Inflammatory macrophage (primary cell): ENCODE measurements around the gene PIAS1.
"Not testable (repeated sequence)": the region's sequence is repeated elsewhere in the genome, so short reads cannot be mapped to it uniquely, and the experiment has no call there.

Source experiments
- DNase-seq, 2 donors: peaks; one replicate each; pipeline ENCODE4 v3.0.0-alpha.2; 2020 to 2022

Gene PIAS1

DNA sequence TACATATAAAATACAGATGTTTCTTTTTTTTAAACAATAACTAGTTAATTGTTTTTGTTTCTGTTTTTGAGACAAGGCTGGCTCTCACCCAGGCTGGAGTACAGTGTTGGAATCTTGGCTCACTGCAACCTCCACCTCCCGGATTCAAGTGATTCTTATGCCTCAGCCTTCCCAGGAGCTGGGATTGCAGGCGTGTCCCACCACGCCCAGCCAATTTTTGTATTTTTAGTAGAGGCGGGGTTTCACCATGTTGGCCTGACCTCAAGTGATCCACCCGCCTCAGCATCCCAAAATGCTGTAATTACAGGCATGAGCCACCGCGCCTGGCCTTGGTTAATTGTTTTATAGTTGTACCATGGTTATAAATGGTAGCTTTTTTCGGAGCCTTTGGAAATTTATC, 72.3 kb downstream of the PIAS1 start:
- DNase-seq, result no peak

GRCh38 chr15:68129072-68129471, 75.0 kb downstream of the PIAS1 start:
- DNase-seq, result no peak

- DNase-seq, result no peak
These were observed 76.7 kb downstream of the PIAS1 start for GRCh38 chr15:68130851-68131250.

DNA sequence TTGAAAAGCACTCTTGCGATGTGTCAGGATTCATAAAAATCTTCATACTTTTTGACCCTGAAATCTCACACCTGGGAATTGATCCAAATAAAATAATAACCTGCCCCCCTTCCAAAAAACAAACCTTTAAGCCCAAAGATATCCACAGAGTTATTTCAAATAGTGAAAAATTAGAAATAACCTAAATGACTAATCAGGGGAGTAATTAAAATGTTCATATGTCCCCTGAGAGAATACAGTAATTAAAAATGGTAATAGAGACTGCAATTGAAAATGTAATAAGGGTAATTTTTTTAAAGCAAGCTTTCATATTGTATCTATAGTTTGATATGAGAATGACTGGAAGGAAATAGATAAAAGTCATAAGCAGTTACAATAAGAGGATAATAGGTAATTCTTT, 83.0 kb downstream of the PIAS1 start:
- no peak for DNase-seq

DNA sequence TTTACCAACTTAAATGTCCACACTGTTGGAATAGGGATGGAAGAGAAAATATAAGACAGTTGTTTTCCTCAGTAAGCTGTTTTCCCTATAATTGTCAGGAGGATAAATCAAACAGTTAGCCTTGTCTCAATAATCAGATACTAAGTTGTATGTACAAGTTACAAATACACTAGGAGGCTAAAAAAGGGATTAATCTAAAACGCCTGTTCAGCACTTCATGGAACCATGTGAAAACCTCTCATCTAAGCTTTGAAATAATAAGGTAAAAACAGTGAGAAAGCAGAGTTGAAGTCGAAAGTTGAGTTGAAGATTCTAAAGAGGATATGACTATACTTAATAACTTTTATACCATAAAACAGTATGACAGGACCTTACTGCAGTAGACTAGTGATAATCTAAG, 89.0 kb downstream of the PIAS1 start:
- DNase-seq, result no peak

DNA sequence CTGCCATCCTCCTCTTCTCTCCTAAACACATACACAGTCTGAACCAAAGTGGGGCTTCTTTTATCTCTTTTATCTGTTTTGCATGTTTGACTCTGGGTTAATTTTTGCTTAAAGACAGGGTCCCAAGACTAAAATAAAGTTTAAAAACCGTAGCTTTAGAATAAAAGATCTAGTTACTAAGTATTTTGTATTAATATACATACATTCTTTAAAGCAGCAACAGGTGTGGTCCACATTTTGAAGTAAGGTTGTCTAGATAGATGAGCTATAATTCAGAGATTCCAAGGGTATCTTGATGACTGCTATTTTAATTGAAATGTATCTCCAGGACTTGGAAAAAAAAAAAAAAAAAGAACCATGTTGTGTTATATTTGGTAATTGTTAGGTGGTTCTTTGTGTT, 89.7 kb downstream of the PIAS1 start:
- DNase-seq, result no peak

- DNase-seq, result no peak
These were observed 91.6 kb downstream of the PIAS1 start for GRCh38 chr15:68145706-68146105.

DNA sequence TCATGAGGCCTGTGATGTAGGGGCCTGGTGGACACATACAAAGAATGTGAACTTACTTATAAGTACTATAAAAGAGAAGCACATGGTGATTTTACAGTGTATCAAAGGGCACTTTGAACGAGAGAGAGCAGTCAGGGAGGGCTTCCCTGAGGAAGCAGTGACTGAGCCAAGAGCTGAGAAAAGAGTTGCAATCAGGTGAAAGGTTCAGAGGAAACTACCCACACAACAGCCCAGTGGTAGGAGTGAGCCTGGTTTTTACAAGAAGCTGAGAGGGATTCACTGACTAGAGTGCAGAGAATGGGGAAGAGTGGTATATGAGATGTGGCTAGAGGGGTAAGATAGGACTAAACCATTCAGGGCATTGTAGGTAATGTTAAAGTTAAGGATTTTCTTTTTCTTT, 93.9 kb downstream of the PIAS1 start:
- peak; percentile 77 to 80 for DNase-seq

GRCh38 chr15:68149059-68149458, 94.9 kb downstream of the PIAS1 start:
- DNase-seq, result no peak

DNA sequence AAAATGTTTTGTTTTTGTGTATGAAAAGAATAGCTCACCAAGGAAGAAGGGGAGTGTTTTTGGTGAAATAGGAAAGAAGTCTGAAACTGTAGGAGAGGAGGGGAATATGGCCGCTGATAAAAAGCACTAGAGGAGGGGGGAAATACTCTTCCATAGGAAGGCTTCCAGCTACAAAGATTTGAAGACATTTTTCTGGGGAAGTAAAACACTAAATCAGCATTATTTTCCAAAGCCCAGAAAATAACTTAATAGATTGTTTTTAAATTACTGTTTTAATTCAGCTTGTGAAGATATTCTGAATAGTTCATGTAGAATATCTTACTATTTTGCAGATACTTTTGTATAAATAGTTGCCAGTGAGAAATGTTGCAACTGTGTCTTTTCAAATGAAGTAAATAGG, 96.1 kb downstream of the PIAS1 start:
- no peak for DNase-seq

- DNase-seq, result no peak
These were observed 97.2 kb downstream of the PIAS1 start for GRCh38 chr15:68151277-68151676.

DNA sequence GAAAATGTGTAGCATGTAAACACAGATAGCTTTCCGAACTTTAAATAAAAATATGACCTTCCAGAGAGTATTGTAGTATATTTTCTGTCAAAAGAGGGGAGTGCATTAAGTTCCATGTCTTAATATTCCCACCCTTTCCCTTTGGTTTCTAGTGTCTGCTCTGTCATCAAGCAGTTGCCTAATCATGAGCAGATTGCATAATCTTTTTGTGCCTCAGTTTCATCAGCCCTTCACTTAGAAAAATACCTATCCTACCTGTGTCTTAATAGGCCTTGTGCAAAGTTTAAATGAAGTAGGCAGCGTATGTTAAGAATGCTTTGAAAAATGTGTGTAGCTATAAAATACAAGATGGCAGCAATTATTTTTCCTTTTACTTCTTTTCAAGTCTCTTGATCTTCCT, 98.2 kb downstream of the PIAS1 start:
- no peak for DNase-seq

DNA sequence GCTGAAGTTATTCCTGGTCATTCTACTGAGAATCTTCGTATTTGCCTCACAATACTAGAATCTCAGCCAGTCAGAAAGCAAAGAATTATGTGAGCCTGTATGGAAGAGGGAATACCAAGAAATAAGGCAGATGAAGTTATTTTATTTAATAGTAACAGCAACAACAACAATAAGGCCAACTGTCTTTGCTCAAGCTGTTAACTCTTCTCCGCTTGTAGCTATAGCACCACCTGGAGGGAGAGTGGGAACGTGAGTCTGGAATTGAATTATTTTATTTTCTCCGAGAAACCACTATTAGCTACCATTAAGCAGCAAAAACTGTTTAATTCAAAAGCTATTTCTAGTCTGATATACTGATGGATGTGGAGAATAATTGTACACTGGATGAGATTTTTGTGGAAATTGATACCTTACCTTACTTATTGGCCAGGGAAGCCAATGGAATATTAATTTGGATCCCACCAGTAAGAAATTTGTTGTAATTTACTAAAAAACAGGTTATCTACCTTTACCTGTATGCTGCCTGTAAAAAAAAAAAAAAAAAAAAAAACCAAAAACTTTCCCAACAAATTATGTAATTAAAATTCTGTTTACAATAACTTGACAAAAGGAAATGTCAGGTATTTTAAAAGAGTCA, 100.9 kb downstream of the PIAS1 start:
- DNase-seq, result peak; percentile 38 to 40

DNA sequence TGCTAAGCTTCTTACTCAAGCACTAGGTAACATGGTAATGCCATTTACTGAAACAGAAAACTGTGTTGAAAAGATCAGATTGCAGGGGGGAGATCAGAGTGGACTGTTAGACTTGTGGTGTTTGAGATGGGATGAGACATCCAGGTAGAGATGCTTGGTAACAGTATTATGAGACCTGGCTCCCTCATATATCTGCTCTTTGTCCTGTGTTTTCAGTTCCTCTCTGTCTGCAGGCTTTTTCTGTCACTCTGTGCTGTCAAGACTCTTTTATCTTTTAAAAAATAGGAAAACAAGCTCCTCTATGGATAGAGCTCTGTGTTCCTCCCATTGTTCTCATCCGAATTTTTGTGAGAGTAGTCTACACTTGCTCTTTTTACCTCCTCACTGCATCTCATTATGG, 103.0 kb downstream of the PIAS1 start:
- DNase-seq, result no peak

DNA sequence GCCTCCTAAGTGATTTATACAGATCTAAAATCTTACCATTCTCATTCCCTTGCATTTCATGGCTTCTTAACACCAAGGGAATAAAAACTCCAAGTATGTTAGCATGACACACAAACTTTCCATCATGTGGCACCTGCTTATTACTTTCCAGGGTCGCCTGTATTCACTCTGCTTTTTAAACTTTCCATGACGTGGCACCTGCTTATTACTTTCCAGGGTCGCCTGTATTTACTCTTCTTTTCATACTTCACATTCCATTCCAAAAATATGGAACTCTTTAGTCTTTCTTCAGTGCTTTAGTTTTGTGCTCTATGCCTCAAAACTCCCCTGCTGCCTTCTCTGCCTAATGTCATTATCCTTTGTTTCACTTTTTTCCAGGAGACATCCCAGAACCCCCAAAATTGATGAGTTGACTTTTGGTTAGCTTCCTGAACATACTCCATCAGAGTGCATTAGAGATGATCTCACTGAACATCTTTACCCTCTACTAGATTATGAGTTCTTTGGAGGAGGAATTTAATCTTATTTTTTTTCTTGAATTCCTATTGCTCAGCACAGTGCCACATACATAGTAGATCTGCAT, 104.0 kb downstream of the PIAS1 start:
- DNase-seq, result no peak

GRCh38 chr15:68163191-68163590, 109.1 kb downstream of the PIAS1 start:
- DNase-seq, result no peak

GRCh38 chr15:68166847-68167246, 112.7 kb downstream of the PIAS1 start:
- DNase-seq, result no peak

- DNase-seq, result not testable (repeated sequence)
These were observed 117.9 kb downstream of the PIAS1 start for GRCh38 chr15:68172037-68172436.

- no peak for DNase-seq
These were observed 119.0 kb downstream of the PIAS1 start for GRCh38 chr15:68173119-68173518.

GRCh38 chr15:68175526-68175925, 121.4 kb downstream of the PIAS1 start:
- peak; percentile 41 to 59 for DNase-seq

DNA sequence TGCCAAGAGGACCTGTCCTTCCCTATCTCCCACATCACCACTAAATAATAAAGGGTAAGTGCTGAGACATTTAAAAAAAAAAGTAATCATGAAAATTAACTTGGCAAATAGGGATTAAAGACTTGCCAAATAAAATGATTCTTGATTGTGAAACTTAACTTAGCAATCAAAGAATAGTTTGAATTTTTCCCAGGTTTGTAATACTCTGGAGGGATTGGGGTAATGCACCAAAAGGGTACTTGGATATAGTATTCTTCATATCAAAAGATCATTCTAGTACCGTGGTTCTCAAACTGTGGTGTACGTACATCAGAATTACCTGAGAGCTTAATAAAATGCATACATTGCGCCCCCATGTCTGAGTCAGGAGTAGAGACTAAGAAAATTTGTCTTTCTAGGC, 122.5 kb downstream of the PIAS1 start:
- DNase-seq, result no peak

GRCh38 chr15:68177742-68178141, 123.6 kb downstream of the PIAS1 start:
- DNase-seq, result no peak

- no peak for DNase-seq
These were observed 129.7 kb downstream of the PIAS1 start for GRCh38 chr15:68183616-68184315.
